KMS-11 (cell line): ENCODE results near the gene CSNK2A1.

Experiments used
- H2AFZ ChIP-seq: fragments of 200-600 bp; sonication (generic); 2 replicates; pipeline ENCODE4 v1.6.1; 2016; ENCODE audit warnings: antibody characterized with exemption, mixed run types, low read depth
- H3K27ac ChIP-seq: fragments of 200-600 bp; sonication (generic); 2 replicates; pipeline ENCODE4 v1.6.1; 2016; ENCODE audit warnings: mild to moderate bottlenecking, mixed run types
- H3K27me3 ChIP-seq: fragments of 200-600 bp; sonication (generic); 2 replicates; pipeline ENCODE4 v1.6.1; 2017; ENCODE audit warnings: mild to moderate bottlenecking, low read depth, mixed run types, moderate library complexity; ENCODE audit not compliant: insufficient read depth
- H3K36me3 ChIP-seq: fragments of 200-600 bp; sonication (generic); 2 replicates; pipeline ENCODE4 v1.6.1; 2017; ENCODE audit warnings: mild to moderate bottlenecking, mixed run types; ENCODE audit not compliant: insufficient read depth
- H3K4me1 ChIP-seq: fragments of 200-600 bp; sonication (generic); 2 replicates; pipeline ENCODE4 v1.6.1; 2016; ENCODE audit warnings: mild to moderate bottlenecking, low read depth, mixed run types; ENCODE audit not compliant: poor library complexity, severe bottlenecking
- H3K4me2 ChIP-seq: fragments of 200-600 bp; sonication (generic); 2 replicates; pipeline ENCODE4 v1.7.0; 2016; ENCODE audit warnings: mild to moderate bottlenecking, mixed run types
- H3K4me3 ChIP-seq: fragments of 200-600 bp; sonication (generic); IDR thresholded peaks from 2 replicates; pipeline ENCODE4 v1.6.1; 2017; ENCODE audit warnings: low read depth, low read length, mixed read lengths; ENCODE audit not compliant: insufficient read depth
- H3K79me2 ChIP-seq: fragments of 200-600 bp; sonication (generic); 2 replicates; pipeline ENCODE4 v1.6.1; 2016; ENCODE audit warnings: low read depth, mixed run types; ENCODE audit not compliant: insufficient read depth
- H3K9ac ChIP-seq: fragments of 200-600 bp; sonication (generic); 2 replicates; pipeline ENCODE4 v1.6.1; 2016; ENCODE audit warnings: mild to moderate bottlenecking, mixed run types
- H4K20me1 ChIP-seq: fragments of 200-600 bp; sonication (generic); 2 replicates; pipeline ENCODE4 v1.6.1; 2016; ENCODE audit warnings: mild to moderate bottlenecking, mixed run types; ENCODE audit not compliant: insufficient read depth
- TF ChIP-seq, protein P1 (sequence below): fragments of 200-600 bp; sonication (generic); conservative IDR thresholded peaks from 2 replicates; pipeline ENCODE4 v1.6.1; 2017; ENCODE audit warnings: low read depth, mild to moderate bottlenecking, antibody characterized with exemption, low read length, moderate library complexity, mixed read lengths

The CSNK2A1 gene

DNA sequence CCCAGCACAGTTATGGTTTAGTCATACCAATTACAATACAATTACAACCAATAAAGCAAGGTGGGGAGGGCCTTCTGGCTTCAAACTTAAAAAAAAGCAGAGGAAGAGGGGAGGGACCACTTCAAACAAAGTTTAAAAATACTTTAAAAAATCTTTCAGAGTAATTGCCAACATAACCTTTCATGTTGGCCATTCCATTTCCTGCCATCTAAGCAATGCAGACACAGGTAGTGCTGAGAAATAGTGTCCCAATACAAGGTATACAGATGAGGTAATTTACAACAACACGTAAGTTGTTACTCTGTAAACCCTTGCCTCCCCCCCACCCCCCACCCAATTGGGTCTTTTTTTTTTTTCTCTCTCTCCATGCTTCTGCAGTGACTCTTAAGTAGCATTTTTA is 62.4 kb downstream of the CSNK2A1 start:
- H3K4me2 ChIP-seq, result no peak overlapping the region
- no peak overlapping the region for H3K27ac ChIP-seq
- no peaks in the 10 kb centered on the region for H3K27me3 ChIP-seq
- no peaks in the 10 kb centered on the region for H4K20me1 ChIP-seq
- no peaks in the 10 kb centered on the region for H3K4me1 ChIP-seq
- no peak overlapping the region for H2AFZ ChIP-seq
- no peaks in the 10 kb centered on the region for H3K36me3 ChIP-seq
- H3K4me3 ChIP-seq, result no peak overlapping the region
- TF ChIP-seq, protein P1, sequence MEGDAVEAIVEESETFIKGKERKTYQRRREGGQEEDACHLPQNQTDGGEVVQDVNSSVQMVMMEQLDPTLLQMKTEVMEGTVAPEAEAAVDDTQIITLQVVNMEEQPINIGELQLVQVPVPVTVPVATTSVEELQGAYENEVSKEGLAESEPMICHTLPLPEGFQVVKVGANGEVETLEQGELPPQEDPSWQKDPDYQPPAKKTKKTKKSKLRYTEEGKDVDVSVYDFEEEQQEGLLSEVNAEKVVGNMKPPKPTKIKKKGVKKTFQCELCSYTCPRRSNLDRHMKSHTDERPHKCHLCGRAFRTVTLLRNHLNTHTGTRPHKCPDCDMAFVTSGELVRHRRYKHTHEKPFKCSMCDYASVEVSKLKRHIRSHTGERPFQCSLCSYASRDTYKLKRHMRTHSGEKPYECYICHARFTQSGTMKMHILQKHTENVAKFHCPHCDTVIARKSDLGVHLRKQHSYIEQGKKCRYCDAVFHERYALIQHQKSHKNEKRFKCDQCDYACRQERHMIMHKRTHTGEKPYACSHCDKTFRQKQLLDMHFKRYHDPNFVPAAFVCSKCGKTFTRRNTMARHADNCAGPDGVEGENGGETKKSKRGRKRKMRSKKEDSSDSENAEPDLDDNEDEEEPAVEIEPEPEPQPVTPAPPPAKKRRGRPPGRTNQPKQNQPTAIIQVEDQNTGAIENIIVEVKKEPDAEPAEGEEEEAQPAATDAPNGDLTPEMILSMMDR, result no peak
- H3K9ac ChIP-seq, result no peak overlapping the region
- H3K79me2 ChIP-seq, result no peaks in the 10 kb centered on the region

- Histone ChIP-seq H3K27me3 (no peaks in the 10 kb centered on the region), H3K9ac (no peak overlapping the region), H3K4me2 (no peak overlapping the region), H3K27ac (no peak overlapping the region), H3K4me1 (no peaks in the 10 kb centered on the region), H4K20me1 (no peaks in the 10 kb centered on the region), H3K36me3 (no peaks in the 10 kb centered on the region), H2AFZ (no peak overlapping the region), H3K79me2 (no peaks in the 10 kb centered on the region), H3K4me3 (no peak overlapping the region)
- TF ChIP-seq, protein P1, result no peak
These were observed 63.5 kb downstream of the CSNK2A1 start for GRCh38 chr20:480044-480443.

DNA sequence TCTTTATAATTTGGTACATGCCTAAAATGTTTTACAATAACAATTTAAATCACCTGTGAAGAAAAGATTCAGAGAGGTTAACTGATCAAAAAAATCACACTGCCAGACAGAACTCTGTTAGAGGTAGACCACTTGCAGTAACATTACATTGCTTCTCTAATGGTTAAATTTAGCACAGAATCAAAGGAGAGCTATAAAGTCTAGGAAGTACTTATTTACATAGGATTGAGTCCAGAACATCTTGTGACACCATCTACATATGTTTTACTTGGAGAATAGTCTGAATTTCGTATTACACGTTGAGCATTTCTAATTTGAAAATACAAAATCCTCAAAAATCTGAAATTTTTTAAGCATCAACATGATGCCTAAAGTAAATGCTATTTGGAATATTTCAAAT is 64.1 kb downstream of the CSNK2A1 start:
- Histone ChIP-seq H3K9ac (no peak overlapping the region), H3K4me2 (no peak overlapping the region), H3K36me3 (no peaks in the 10 kb centered on the region), H3K4me3 (no peak overlapping the region), H3K4me1 (no peaks in the 10 kb centered on the region), H3K27ac (no peak overlapping the region), H4K20me1 (no peaks in the 10 kb centered on the region), H3K27me3 (no peaks in the 10 kb centered on the region), H2AFZ (no peak overlapping the region), H3K79me2 (no peaks in the 10 kb centered on the region)
- TF ChIP-seq, protein P1, result no peak

- H3K27ac ChIP-seq, result no peak overlapping the region
- no peak overlapping the region for H2AFZ ChIP-seq
- no peaks in the 10 kb centered on the region for H3K36me3 ChIP-seq
- H3K4me2 ChIP-seq, result no peak overlapping the region
- no peak overlapping the region for H3K4me3 ChIP-seq
- H3K9ac ChIP-seq, result no peak overlapping the region
- TF ChIP-seq, protein P1, result peak; percentile 69
- no peaks in the 10 kb centered on the region for H3K79me2 ChIP-seq
- no peaks in the 10 kb centered on the region for H3K27me3 ChIP-seq
- no peaks in the 10 kb centered on the region for H4K20me1 ChIP-seq
- H3K4me1 ChIP-seq, result no peaks in the 10 kb centered on the region
These were observed 64.6 kb downstream of the CSNK2A1 start for GRCh38 chr20:478949-479429.
